GM23248 (cell line): ENCODE data around the gene USP22.
"Not testable (repeated sequence)": the region's sequence is repeated elsewhere in the genome, so short reads cannot be mapped to it uniquely, and the experiment has no call there.

Experiments used
- EZH2 ChIP-seq: fragments of 200-600 bp; sonication (generic); IDR thresholded peaks from 2 replicates; pipeline ENCODE4 v1.6.1; 2018; ENCODE audit warnings: antibody characterized with exemption, mild to moderate bottlenecking; ENCODE audit not compliant: insufficient read depth, poor library complexity, severe bottlenecking
- EZH2phosphoT487 ChIP-seq: fragments of 200-600 bp; sonication (generic); IDR thresholded peaks from 2 replicates; pipeline ENCODE4 v1.6.1; 2018; ENCODE audit warnings: antibody characterized with exemption, moderate library complexity, mild to moderate bottlenecking, low read depth; ENCODE audit not compliant: insufficient read depth

DNA sequence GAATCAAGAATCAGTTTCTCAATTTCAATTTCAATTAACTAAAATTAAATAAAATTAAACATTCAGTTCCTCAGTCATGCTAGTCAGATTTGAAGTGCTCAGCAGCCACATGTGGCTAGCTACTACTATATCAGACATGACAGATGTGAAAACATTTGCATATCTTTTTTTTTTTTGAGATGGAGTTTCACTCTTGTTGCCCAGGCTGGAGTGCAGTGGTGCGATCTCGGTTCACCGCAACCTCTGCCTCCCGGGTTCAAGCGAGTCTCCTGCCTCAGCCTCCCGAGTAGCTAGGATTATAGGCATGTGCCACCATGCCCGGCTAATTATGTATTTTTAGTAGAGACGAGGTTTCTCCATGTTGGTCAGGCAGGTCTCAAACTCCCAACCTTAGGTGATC lies 10.2 kb upstream of the USP22 start:
- TF ChIP-seq EZH2phosphoT487, EZH2: not testable (repeated sequence)
